GM19467 (cell line): ENCODE data around the gene DLGAP3.

Experiments
- ATAC-seq: cut with Tn5 transposase; IDR thresholded peaks from one replicate; pipeline ENCODE4 v1.9.1; 2021; ENCODE audit warnings: mild to moderate bottlenecking, moderate library complexity; ENCODE audit not compliant: unreplicated experiment

Gene DLGAP3

DNA sequence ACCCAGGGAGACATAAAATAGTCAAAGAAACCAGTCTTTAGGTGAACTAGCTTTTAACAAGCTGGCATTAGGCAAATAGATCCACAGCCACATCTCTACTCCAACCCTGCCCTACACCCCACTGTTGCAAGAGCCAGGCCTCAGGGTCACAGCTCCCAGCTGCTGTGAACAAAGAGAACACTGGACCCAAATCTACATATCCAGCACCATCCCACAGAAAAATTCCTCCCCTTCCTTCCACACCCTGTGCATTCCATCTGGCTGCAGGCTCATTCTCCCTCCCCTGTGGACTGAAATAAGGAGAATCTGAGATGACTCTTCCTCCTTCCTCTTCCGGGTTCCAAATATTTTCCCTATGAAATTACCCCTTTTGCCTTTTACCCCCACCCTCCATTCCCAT lies 23.2 kb downstream of the DLGAP3 start:
- ATAC-seq, result no peak

- no peak for ATAC-seq
These were observed 24.4 kb downstream of the DLGAP3 start for GRCh38 chr1:34905098-34905459.

DNA sequence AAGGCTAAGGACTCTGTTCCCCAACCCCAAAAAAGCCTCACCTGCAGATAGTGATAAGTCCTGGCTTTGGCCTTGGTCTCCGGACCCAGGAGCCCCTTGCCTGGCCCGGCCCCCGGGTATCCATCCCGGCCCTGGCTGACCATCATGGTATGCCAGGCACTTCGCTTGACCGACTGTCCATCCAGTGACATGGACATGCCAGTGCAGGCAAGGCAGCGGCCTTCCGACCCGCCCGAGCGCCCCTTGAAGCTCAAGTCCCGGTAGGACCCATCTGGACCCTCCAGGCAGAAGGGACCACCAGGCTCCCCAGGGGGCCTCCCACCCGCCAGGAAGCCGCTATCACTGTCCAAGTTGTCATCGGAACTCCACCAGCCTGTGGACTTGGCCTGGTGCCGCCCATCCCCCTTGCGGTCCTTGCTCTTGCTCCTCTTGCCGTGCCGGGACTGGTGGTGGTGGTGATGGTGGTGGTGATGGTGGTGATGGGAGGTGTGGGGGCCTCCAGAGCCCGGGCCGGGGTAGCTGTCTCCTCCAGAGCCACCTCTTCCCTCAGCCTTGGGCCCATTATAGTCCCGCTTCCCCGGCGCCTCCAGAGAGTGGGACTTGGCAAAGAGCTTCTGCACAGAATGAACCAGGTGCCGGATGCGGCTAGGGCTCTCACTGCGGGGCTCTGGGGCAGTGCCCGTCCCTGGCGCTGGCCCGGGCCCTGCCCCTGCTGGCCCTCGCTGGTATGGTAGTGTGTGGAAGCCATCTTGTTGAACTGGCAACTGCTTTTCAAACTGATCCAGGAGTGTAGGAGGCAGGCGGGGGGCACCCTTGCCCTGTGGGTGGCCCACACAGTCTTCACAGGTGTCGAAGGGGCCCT lies 25.0 kb downstream of the DLGAP3 start:
- ATAC-seq, result no peak

- ATAC-seq, result no peak
These were observed 27.5 kb downstream of the DLGAP3 start for GRCh38 chr1:34901919-34902318.

GRCh38 chr1:34900775-34901502 lies 28.5 kb downstream of the DLGAP3 start:
- no peak for ATAC-seq

GRCh38 chr1:34899906-34900305 lies 29.5 kb downstream of the DLGAP3 start:
- no peak for ATAC-seq

DNA sequence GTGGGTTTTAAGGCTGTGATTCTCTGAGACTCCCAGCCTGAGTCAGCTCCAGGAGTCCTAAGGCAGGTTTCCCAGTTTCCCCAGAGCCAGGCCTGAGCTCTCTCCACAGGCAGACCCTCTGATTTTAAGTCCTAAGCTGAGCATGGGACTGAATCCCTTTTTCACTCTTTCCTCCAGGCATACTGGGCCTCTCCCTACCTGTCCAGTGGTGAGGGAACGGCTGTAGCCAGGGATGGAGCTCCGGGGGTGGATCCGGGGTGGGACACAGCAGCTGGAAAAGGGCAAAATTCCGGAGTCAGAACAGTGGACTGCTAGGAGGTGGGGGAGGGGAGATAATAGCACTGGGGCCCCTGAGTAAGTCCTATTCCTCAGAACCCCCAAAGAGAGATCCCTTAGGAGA lies 30.0 kb downstream of the DLGAP3 start:
- ATAC-seq, result no peak

DNA sequence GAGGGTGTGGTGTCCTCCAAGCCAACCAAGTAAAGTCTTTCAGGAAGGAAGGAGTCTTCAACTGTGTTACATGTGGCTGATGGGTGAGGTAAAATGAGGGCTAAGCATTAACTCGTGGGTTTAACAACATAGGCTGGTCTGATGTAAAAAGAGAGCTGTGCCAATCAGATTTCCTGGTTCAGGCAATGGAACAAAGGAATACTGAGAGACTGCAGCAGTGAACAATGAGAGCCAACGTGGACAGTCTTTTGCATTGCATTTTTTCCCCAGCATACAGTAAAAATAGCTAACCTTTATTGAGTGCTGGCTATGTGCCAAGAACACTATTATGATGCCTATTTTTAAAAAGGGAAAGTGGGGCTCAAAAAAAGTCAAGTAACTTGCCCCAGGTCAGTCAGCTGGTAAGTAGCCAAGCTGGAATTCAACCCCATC lies 31.1 kb downstream of the DLGAP3 start:
- ATAC-seq, result no peak

DNA sequence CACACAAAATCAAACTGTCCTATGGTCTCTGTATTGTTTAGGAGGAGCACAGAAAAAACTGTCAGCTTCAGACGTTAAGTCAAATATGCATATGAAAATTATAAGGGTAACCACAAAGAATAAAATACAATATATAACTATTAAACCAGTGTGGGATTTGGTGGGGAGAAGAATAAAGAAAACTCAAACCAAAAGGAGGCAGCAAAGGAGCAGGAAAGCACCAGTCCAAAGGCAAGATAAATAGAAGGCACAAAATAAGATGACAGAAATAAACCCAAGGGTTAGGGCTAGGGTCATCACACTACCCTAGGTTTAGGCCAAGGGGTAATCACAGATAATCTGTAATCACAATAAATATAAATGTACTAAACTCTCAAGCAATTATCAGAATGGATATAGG lies 32.8 kb downstream of the DLGAP3 start:
- no peak for ATAC-seq

DNA sequence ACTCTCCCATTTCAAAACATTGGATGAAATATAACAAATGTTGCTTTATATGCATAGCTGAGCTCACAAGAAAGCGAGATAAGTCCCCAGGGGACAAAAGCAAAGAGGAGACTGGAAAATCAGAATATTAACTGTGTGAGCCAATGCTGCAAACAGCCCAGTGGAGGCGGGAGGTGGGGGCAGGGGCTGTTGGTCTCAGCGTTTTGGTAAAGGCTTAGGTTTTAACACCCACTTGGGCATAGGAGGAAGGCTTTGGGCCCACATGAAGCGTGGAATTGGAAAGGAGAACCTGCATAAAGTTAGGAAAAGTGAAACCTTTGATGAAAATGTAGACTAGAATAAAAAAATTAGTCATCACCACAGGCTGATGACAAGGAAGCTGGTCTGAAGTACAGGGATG lies 39.7 kb downstream of the DLGAP3 start:
- no peak for ATAC-seq

DNA sequence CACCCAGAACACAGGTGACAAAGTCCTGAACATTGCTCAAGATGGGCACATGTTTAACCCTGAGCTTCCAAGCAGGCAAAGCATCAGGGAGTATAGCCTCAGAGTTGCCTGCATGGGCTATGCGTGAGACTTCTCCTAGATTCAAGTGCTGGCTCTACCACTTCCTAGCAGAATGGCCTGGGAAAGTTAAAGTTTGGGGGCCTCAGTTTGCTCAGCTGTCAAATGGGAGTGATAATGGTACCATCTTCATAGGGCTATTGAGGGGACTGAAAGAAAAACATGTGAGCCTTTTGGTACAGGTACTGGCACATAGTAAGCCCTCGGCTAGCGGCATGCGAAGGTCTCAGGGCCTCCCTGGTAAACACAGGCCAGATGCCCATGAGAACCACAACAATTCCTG lies 41.9 kb downstream of the DLGAP3 start:
- no peak for ATAC-seq

DNA sequence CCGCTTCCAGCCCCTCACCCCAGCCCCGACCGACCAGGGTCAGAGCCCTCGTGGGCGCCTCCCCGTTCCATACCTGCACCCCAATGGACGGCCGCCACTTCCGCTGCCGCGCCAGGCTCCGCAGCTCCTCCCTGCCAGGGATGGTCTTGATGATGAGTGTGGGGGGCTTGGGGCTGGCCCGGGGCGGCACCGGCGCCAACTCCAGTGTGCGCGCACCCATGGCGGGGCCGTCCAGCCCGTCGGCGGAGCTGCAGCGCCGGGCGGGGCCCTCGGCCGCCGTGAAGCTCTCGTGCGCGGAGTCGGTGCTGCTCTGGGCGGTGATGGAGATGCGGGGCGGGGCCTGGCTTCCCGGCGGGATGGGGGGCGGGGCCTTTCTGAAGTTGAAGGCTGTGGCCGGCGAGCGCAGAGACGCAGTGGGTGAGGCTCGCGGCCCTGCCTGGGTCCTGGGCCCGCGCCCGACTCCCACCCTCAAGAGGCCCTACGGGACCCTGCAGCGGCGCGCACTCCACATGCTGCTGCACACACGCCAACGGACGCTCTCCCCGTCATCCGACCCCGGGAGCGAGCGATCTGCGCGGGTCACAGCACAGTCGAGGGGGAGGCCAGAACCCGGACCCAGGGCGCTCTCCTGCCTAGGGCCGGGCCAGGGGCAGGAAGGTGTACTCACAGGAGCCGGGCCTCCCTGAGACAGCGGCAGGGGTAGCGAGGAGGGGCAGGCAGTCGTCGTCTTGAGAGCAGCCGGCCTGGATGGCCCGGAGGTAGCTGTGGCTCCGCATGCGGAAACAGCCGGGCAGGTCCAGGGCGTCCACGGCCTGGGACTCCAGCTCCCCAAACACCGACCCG lies 43.8 kb downstream of the DLGAP3 start:
- no peak for ATAC-seq

- no peak for ATAC-seq
These were observed 44.5 kb downstream of the DLGAP3 start for GRCh38 chr1:34884961-34885360.

GRCh38 chr1:34884536-34884935 lies 44.9 kb downstream of the DLGAP3 start:
- no peak for ATAC-seq

- no peak for ATAC-seq
These were observed 50.2 kb downstream of the DLGAP3 start for GRCh38 chr1:34879230-34879629.

DNA sequence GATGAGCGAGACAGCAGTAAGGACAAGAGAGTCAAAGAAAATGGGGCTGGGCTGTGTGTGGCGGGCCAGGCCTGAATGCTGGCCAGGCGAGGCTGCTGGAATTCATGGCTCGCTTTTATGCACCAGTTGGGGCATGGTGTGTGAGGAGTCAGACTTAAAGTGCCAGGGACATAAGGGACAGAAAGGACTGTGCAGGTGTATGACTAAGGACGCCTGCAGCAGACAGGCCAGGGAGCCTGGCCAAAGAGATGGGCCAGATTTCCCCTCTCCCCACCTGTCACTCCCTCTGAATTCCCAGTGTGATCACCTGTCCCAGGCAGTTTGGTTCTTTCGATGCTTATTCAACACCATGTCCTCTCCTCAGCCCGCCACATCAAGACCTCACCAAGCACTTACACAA lies 53.0 kb downstream of the DLGAP3 start:
- no peak for ATAC-seq

GRCh38 chr1:34874296-34874952 lies 55.0 kb downstream of the DLGAP3 start:
- no peak for ATAC-seq

DNA sequence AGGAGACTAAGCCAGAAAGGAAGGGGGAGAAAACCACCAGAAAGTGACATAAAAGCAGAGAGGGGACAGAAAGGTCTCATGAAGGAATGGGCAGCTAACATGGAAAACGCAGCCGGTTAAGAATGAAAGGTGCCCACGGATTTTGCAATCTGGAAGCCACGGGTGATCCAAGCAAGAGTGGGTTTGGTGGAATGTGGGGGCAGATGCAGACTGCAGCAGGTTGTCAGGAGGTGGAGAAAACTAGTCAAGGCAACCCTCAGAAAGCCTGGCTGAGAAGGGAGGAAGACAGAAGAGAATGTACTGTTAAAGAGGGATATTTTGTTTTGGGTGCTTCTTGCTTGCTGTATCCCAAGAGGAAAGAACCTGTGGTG lies 57.3 kb downstream of the DLGAP3 start:
- no peak for ATAC-seq

GRCh38 chr1:34871443-34872132 lies 57.9 kb downstream of the DLGAP3 start:
- ATAC-seq, result no peak

DNA sequence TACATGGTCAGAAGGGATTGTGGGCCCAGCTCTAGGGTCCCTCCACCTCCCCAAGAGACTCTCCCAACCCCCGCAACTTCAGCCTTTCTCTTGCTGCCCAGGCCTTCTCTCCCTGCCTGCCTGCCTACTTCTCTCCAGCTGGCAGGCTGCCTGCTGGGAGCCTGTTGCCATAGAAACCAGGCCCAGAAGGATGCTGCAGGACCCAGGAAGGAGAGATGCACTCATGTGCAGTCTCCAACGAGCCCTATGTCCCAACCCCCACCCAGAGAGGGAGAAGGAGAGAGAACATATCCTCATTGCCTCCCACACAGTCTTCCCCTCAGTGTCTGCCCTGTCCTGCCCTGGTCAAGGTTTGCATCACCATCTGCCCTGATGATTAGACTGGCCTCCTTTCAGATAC lies 59.1 kb downstream of the DLGAP3 start:
- ATAC-seq, result no peak
